ENCODE data around the gene LCA5L. TPM values are rescaled to one million over a fixed set of nuclear protein-coding genes. Genes with fewer than 3 reads are reported as not detected.

The LCA5L gene
- total RNA-seq, 4 donors from 2014 or later = 0.26 to 4.1 (median 2.2) TPM; not detected in 1

DNA sequence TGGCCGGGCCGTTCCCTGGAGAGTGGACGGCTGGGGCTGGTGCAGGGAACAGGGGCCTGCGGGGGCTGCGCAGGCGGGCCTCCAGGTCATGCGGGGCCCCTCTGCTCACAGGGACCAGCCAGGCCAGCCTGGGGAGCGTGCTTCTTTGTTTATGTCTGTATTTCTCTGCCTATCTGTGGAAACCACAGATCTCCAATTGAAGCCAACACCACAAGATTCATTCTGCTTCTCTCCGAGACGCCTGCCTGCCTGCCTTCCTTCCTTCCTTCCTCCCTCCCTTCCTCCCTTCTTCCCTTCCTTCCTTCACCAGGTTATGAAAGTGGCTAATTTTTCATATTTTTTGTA is 56.8 kb downstream of the LCA5L start:
- H3K4me1 ChIP-seq = peaks cover 0 to 3% of the 10 kb centered on the region in 2 donors
- H3K27ac ChIP-seq = peak overlapping the region; percentile 11 to 81
- no peak for DNase-seq
- TF ChIP-seq POLR2A (IDR thresholded peaks at IDR 0.05) (no peak), CTCF (IDR thresholded peaks at IDR 0.05) (no peak)
- no peaks in the 10 kb centered on the region for H3K36me3 ChIP-seq
- H3K9me3 ChIP-seq = no peaks in the 10 kb centered on the region
- H3K4me3 ChIP-seq = peak overlapping the region in 1 of 2 donors; percentile 41
- no peaks in the 10 kb centered on the region for H3K27me3 ChIP-seq
- intact Hi-C loops (cut with DNase I; ENCODE audit: low total_unique reads) = loop anchor here (10.0 kb wide), 2 partner anchors 74 to 204 kb away; partner anchors contain the start of genes BRWD1 and PSMG1

DNA sequence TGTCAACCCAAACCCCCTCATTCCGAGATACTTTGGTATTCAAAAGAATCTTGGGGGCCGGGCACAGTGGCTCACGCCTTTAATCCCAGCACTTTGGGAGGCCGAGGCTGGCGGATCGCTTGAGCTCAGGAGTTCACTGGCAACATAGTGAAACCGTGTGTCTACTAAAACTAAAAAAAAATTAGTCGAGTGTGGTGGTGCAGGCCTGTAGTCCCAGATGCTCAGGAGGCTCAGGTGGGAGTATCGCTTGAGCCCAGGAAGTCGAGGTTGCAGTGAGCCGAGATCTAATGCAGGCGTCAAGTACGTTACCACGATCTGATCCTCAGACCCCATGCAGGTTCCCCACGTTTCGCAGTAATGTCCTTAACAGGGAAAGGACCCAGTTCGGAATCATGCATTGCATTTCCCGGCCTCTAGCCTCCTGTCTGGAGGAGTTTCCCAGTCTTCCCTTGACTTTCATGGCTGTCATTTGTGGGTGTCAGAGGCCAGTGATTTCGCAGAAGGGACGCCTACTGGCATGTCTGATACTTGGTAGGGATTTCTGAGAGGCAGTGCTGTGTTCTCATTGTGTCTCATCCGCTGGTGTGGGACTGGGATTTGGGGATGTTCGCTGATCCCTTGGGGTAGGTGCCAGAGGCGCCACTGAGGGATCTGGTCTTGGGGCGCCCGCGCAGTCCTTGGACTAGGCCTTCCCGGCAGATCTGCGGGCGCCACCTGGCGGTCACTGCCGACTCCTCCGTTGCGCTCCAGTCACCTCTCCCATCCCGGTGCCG is 57.4 kb downstream of the LCA5L start:
- no peaks in the 10 kb centered on the region for H3K27me3 ChIP-seq
- H3K36me3 ChIP-seq = no peaks in the 10 kb centered on the region
- DNase-seq = peak; percentile 89
- TF ChIP-seq CTCF (IDR thresholded peaks at IDR 0.05) = peak; percentile 90 to 96 (median 92)
- no peak for TF ChIP-seq POLR2A (IDR thresholded peaks at IDR 0.05)
- intact Hi-C loops (cut with DNase I; ENCODE audit: low total_unique reads) = loop anchor here (10.0 kb wide), 2 partner anchors 73 to 203 kb away; partner anchors contain the start of genes BRWD1 and PSMG1
- peak overlapping the region; percentile 28 to 41 for H3K4me3 ChIP-seq
- H3K27ac ChIP-seq = peak overlapping the region; percentile 81 to 86
- H3K4me1 ChIP-seq = peaks cover 0 to 3% of the 10 kb centered on the region in 2 donors
- no peaks in the 10 kb centered on the region for H3K9me3 ChIP-seq

DNA sequence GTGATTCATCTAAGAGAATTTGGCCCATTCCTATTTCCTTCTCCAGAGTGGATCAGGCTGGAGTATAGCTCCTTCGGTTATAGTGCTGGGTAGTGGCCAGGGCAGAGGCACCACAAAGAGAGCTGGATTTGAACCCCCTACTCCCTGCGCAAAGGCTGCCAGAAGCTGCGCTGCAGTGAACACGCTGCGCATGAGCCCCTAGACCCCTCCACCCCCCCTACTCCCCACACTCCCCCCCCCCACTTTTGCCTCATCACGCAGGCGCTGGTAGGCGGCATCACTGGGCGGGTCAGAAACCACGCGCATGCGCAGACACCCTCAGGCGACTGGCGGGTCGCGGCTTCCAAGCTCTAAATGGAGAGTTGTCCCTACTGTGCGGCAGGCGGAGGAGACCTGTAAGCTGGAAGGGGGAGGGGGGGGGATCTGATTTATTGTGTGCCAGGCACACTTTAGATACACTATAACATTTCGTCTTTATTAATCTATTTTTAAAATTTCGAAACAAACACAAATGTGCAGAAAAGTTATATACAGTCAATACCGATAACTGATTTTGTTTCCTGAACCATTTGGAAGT is 58.0 kb downstream of the LCA5L start:
- TF ChIP-seq POLR2A (IDR thresholded peaks at IDR 0.05) (no peak), CTCF (IDR thresholded peaks at IDR 0.05) (no peak)
- Histone ChIP-seq H3K4me3 (peak overlapping the region; percentile 28 to 41), H3K27me3 (no peaks in the 10 kb centered on the region), H3K9me3 (no peaks in the 10 kb centered on the region), H3K4me1 (peaks cover 0 to 3% of the 10 kb centered on the region in 2 donors), H3K27ac (peak overlapping the region; percentile 81 to 86), H3K36me3 (no peaks in the 10 kb centered on the region)
- intact Hi-C loops (cut with DNase I; ENCODE audit: low total_unique reads) = loop anchor here (10.0 kb wide), 2 partner anchors 73 to 203 kb away; partner anchors contain the start of genes BRWD1 and PSMG1
- DNase-seq = peak; percentile 91 to 92

DNA sequence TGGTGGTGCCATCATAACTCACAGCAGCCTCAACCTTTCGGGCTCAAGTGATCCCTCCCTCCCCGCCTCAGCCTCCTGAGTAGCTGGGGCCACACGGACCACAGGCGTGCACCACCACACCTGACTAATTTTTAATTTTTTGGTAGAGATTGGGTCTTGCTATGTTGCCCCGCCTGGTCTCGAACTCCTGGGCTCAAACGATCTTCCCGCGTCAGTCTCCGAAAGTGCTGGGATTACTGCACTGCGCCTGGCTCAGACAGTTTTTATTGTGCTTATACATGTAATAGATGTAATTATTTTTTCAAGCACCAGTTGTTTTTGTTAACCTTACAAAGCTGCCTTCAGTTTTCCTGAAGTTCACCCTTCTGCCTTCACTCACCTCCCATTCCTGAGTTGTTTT is 58.7 kb downstream of the LCA5L start:
- Histone ChIP-seq H3K27ac (peak overlapping the region; percentile 81 to 86), H3K9me3 (no peaks in the 10 kb centered on the region), H3K4me3 (no peak overlapping the region), H3K27me3 (no peaks in the 10 kb centered on the region), H3K4me1 (peaks cover 0 to 3% of the 10 kb centered on the region in 2 donors), H3K36me3 (no peaks in the 10 kb centered on the region)
- DNase-seq = no peak
- TF ChIP-seq CTCF (IDR thresholded peaks at IDR 0.05) (no peak), POLR2A (IDR thresholded peaks at IDR 0.05) (no peak)
- intact Hi-C loops (cut with DNase I; ENCODE audit: low total_unique reads) = loop anchor here (10.0 kb wide), 2 partner anchors 72 to 202 kb away; partner anchors contain the start of genes BRWD1 and PSMG1

GRCh38 chr21:39386194-39386593 is 59.4 kb downstream of the LCA5L start:
- H3K9me3 ChIP-seq = no peaks in the 10 kb centered on the region
- H3K4me3 ChIP-seq = peak overlapping the region; percentile 17 to 18
- no peaks in the 10 kb centered on the region for H3K36me3 ChIP-seq
- no peaks in the 10 kb centered on the region for H3K27me3 ChIP-seq
- peak; percentile 43 to 50 for DNase-seq
- peaks cover 0 to 4% of the 10 kb centered on the region in 2 donors for H3K4me1 ChIP-seq
- no peak for TF ChIP-seq CTCF (IDR thresholded peaks at IDR 0.05)
- no peak for TF ChIP-seq POLR2A (IDR thresholded peaks at IDR 0.05)
- intact Hi-C loops (cut with DNase I; ENCODE audit: low total_unique reads) = loop anchor here (10.0 kb wide), 2 partner anchors 71 to 201 kb away; partner anchors contain the start of genes BRWD1 and PSMG1
- H3K27ac ChIP-seq = peak overlapping the region; percentile 70 to 86

Data from uterus (tissue), 4 donors.